A673 (cell line): ENCODE measurements around the gene TNFAIP6. TPM values are rescaled to one million over a fixed set of nuclear protein-coding genes. Genes with fewer than 3 reads are reported as not detected.
A peak's percentile ranks its signal among the peaks of the same experiment; 100 is the strongest.

Source experiments
- BruUV-seq: library from RNA; stranded (reverse); fragments of 400-500 nt; replicated peaks from 2 replicates; lab custom pipeline; 2021; lab: Mats Ljungman, UMichigan
- CTCF ChIA-PET: fragments of 300-600 bp; sonication (Branson Sonifier 250); formaldehyde crosslinking; loops from one replicate; lab custom pipeline; 2022; ENCODE audit warnings: antibody characterized with exemption; lab: Charles Lee
- POLR2A ChIA-PET: fragments of 300-600 bp; sonication (Branson Sonifier 250); formaldehyde crosslinking; loops from one replicate; lab custom pipeline; 2022; ENCODE audit warnings: antibody characterized with exemption; ENCODE audit not compliant: low non-redundant PET; lab: Charles Lee
- DNase-seq: peaks from one replicate; pipeline ENCODE4 v3.0.0-alpha.2; 2015; ENCODE audit warnings: low spot score
- H3K27ac ChIP-seq: fragments of 200-600 bp; sonication (generic); 2 replicates; pipeline ENCODE4 v1.5.1; 2016; ENCODE audit warnings: mixed run types, low read depth, mild to moderate bottlenecking, mixed read lengths, antibody characterized with exemption, low read length; ENCODE audit not compliant: poor library complexity, severe bottlenecking
- H3K27me3 ChIP-seq: fragments of 200-600 bp; sonication (generic); replicated peaks from 2 replicates; pipeline ENCODE4 v1.6.1; 2017; ENCODE audit warnings: mixed run types, low read depth, mild to moderate bottlenecking, mixed read lengths, antibody characterized with exemption, low read length; ENCODE audit not compliant: insufficient read depth, poor library complexity
- H3K36me3 ChIP-seq: fragments of 200-600 bp; sonication (generic); 2 replicates; pipeline ENCODE4 v1.6.1; 2016; ENCODE audit warnings: mixed run types, mild to moderate bottlenecking, mixed read lengths, antibody characterized with exemption, low read length; ENCODE audit not compliant: insufficient read depth, poor library complexity, severe bottlenecking
- H3K4me1 ChIP-seq: fragments of 200-600 bp; sonication (generic); 2 replicates; pipeline ENCODE4 v1.6.1; 2017; ENCODE audit warnings: mixed run types, mild to moderate bottlenecking, mixed read lengths, antibody characterized with exemption, low read length; ENCODE audit not compliant: insufficient read depth, poor library complexity, severe bottlenecking
- H3K4me3 ChIP-seq: fragments of 200-600 bp; sonication (generic); 2 replicates; pipeline ENCODE4 v1.5.1; 2016; ENCODE audit warnings: low read depth, mixed run types, mild to moderate bottlenecking, mixed read lengths, low read length; ENCODE audit not compliant: poor library complexity, severe bottlenecking
- H3K9me3 ChIP-seq: fragments of 200-600 bp; sonication (generic); 2 replicates; pipeline ENCODE4 v1.6.1; 2016; ENCODE audit warnings: mixed run types, low read depth, mild to moderate bottlenecking, mixed read lengths, antibody characterized with exemption, low read length; ENCODE audit not compliant: poor library complexity, severe bottlenecking
- EZH2 ChIP-seq: fragments of 200-600 bp; sonication (generic); IDR thresholded peaks from 2 replicates; pipeline ENCODE4 v1.6.1; 2017; ENCODE audit warnings: borderline replicate concordance, low read depth, mild to moderate bottlenecking, mixed read lengths, antibody characterized with exemption, low read length; ENCODE audit not compliant: poor library complexity, severe bottlenecking
- intact Hi-C: fragments of 100-400 bp; cut with micrococcal nuclease; formaldehyde crosslinking; loops from one replicate; pipeline ENCODE4 v1.10.0; 2022; ENCODE audit not compliant: unreplicated experiment
- total RNA-seq: library from RNA; stranded (reverse); gene quantifications from 2 replicates; pipeline ENCODE4 v1.2.3, GENCODE V29; 2021
- TF ChIP-seq, protein P1 (sequence below): fragments of 300-800, 200-600 bp; sonication (generic); conservative IDR thresholded peaks from 2 replicates; pipeline ENCODE4 v1.5.1; 2017; ENCODE audit warnings: low read depth, mild to moderate bottlenecking, antibody characterized with exemption, low read length, moderate library complexity, mixed read lengths

The TNFAIP6 gene
- total RNA-seq, 1 experiment from 2014 or later, result 123 TPM

DNA sequence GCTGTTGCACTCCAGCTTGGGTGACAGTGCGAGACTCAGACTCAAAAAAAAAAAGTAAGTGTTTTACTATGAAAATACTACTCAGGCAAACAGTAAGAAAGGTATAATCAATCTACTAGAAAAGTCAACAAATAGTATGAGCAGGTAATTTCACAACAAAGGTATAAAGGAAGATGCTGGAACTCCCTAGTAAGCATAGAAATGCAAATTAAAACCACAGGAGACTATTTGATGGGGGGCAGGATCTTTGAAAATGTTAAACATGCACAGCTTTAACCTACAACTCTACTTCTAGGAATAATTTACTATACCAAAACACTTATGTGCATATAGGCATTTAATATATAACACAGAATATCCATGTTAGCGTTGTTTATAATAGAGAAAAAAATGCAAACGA is 24.3 kb upstream of the TNFAIP6 start:
- H3K4me3 ChIP-seq, result no peak overlapping the region
- no peak for DNase-seq
- H3K4me1 ChIP-seq, result peaks cover 65% of the 10 kb centered on the region
- H3K27me3 ChIP-seq, result no peaks in the 10 kb centered on the region
- H3K36me3 ChIP-seq, result no peaks in the 10 kb centered on the region
- peak overlapping the region; percentile 98 for H3K27ac ChIP-seq
- BruUV-seq, result no TSS peak
- peaks cover 9% of the 10 kb centered on the region for H3K9me3 ChIP-seq
- ChIA-PET POLR2A (interaction anchor here (0.6 kb wide), 1 partner anchor 30 kb away, joined by 3 read pairs; no protein-coding TSS in a partner anchor), CTCF (no interaction called here)
- TF ChIP-seq, protein P1, sequence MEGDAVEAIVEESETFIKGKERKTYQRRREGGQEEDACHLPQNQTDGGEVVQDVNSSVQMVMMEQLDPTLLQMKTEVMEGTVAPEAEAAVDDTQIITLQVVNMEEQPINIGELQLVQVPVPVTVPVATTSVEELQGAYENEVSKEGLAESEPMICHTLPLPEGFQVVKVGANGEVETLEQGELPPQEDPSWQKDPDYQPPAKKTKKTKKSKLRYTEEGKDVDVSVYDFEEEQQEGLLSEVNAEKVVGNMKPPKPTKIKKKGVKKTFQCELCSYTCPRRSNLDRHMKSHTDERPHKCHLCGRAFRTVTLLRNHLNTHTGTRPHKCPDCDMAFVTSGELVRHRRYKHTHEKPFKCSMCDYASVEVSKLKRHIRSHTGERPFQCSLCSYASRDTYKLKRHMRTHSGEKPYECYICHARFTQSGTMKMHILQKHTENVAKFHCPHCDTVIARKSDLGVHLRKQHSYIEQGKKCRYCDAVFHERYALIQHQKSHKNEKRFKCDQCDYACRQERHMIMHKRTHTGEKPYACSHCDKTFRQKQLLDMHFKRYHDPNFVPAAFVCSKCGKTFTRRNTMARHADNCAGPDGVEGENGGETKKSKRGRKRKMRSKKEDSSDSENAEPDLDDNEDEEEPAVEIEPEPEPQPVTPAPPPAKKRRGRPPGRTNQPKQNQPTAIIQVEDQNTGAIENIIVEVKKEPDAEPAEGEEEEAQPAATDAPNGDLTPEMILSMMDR, result no peak
- TF ChIP-seq EZH2, result no peak
- intact Hi-C loops, result no loop called here

DNA sequence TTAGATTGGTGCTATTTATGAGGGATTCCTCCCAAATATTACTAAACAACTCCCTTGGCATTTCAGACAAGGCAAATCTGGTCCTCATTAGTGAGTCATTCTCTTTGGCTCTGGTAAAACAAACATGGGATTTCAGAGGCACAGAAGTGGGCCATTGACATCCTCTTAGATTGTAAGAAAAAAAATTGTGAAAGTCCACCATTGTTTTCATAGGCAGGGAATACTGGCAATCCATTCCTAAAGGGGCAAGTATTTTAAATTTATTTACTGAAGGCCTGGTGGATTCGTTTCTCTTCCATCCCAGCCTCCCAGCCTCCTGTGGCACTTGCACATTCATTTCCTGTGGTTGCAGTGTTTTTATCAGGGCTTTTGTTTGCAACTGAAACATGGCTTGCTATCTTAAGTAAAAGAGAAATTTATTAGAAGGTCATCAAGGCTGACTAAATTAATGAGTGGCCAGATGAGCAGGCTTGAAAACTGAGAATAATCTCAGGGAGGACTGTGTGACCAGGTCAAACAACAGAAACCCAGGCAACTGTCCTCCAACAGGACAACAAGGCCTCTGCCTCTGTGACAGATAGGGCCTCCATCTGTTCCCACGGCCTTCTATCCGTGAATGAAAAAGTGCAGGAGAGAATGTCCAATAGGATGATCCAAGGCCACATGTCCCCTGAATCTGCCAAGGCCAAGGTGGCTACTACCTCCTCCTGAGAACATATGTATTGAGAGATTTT is 23.1 kb upstream of the TNFAIP6 start:
- POLR2A ChIA-PET, result interaction anchor here (0.7 kb wide), 1 partner anchor 43 kb away, joined by 8 read pairs; no protein-coding TSS in a partner anchor
- peak; percentile 75 for DNase-seq

DNA sequence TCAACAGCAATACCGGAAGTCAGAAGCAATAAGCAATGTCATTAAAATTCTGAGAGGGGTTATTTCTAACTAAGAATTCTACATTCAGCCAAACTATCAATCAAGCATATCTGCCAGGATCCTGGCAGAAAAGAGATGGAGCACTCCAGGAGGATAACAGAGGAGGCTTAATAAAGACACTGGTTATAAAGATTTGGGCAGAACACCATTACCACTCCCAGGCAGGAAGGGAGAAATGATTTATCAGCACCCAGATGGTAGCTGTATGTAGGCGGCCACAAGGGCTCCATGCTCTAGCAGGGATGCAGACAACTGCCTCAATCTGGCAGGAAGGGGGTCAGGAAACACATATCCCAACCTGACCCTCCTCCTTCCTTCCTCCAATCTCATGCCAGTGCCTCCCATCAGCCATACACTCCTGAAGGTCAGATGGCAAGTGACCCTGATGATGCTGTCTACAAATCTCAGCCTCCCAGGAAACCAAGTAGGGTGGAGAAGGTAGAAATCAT is 20.5 kb upstream of the TNFAIP6 start:
- Histone ChIP-seq H3K9me3 (no peaks in the 10 kb centered on the region), H3K36me3 (no peaks in the 10 kb centered on the region), H3K27me3 (no peaks in the 10 kb centered on the region), H3K4me1 (peaks cover 69% of the 10 kb centered on the region), H3K4me3 (peak overlapping the region; percentile 34), H3K27ac (peak overlapping the region; percentile 98)
- DNase-seq, result peak; percentile 90
- ChIA-PET POLR2A (no interaction called here), CTCF (no interaction called here)
- intact Hi-C loops, result no loop called here
- no TSS peak for BruUV-seq
- TF ChIP-seq, protein P1, result no peak
- no peak for TF ChIP-seq EZH2

More for the DNA sequence above, 23.1 kb upstream of the TNFAIP6 start:
- CTCF ChIA-PET, result no interaction called here
- BruUV-seq, result no TSS peak
- intact Hi-C loops, result no loop called here
- Histone ChIP-seq H3K9me3 (peaks cover 9% of the 10 kb centered on the region), H3K4me3 (no peak overlapping the region), H3K36me3 (no peaks in the 10 kb centered on the region), H3K4me1 (peaks cover 72% of the 10 kb centered on the region), H3K27ac (peak overlapping the region; percentile 98), H3K27me3 (no peaks in the 10 kb centered on the region)
- no peak for TF ChIP-seq EZH2
- TF ChIP-seq, protein P1, result no peak
